Astrocyte of the cerebellum (primary cell): ENCODE data around the gene ANKRD44.

Source experiments
- DNase-seq: peaks from one replicate; pipeline ENCODE4 v3.0.0-alpha.2; 2011; ENCODE audit warnings: low read depth
- H3K4me3 ChIP-seq: 2 replicates; pipeline ENCODE4 v1.5.1; 2011; ENCODE audit warnings: mild to moderate bottlenecking, low read depth, low read length, moderate library complexity
- in situ Hi-C: cut with HindIII; loops from 2 replicates; pipeline ENCODE4 v1.10.0; 2017; ENCODE audit warnings: low sequenced_read_pairs
- TF ChIP-seq, protein P1 (sequence below): IDR thresholded peaks from 2 replicates; pipeline ENCODE4 v1.5.1; 2012; ENCODE audit warnings: low read length, low read depth, moderate library complexity, mild to moderate bottlenecking; ENCODE audit errors: missing control alignments

Gene ANKRD44

DNA sequence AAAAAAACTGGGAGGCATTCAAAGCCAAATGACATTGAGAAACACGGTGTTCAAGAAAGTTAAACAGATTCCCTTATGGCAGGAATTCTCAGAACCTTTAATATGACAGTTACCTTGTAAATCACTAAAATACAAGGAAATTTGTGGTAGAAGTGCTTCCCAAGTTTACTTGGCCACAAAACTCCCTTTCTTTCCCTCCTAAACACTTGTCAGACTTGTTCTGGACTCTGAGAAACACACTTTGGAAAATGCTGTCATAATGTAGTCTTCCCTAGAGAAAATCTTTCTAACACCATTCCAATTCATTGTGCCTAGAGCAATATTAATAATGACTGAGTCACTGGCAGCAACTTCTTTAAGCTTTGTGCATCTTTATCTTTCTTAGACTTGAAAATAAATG lies 140.4 kb downstream of the ANKRD44 start:
- no peak overlapping the region for H3K4me3 ChIP-seq
- in situ Hi-C loops = no loop called here
- TF ChIP-seq, protein P1, sequence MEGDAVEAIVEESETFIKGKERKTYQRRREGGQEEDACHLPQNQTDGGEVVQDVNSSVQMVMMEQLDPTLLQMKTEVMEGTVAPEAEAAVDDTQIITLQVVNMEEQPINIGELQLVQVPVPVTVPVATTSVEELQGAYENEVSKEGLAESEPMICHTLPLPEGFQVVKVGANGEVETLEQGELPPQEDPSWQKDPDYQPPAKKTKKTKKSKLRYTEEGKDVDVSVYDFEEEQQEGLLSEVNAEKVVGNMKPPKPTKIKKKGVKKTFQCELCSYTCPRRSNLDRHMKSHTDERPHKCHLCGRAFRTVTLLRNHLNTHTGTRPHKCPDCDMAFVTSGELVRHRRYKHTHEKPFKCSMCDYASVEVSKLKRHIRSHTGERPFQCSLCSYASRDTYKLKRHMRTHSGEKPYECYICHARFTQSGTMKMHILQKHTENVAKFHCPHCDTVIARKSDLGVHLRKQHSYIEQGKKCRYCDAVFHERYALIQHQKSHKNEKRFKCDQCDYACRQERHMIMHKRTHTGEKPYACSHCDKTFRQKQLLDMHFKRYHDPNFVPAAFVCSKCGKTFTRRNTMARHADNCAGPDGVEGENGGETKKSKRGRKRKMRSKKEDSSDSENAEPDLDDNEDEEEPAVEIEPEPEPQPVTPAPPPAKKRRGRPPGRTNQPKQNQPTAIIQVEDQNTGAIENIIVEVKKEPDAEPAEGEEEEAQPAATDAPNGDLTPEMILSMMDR = no peak
- DNase-seq = no peak

- H3K4me3 ChIP-seq = no peak overlapping the region
- TF ChIP-seq, protein P1 = peak; percentile 49
- in situ Hi-C loops = no loop called here
- DNase-seq = peak; percentile 27
Measured at GRCh38 chr2:197168705-197169104, 141.9 kb downstream of the ANKRD44 start.

DNA sequence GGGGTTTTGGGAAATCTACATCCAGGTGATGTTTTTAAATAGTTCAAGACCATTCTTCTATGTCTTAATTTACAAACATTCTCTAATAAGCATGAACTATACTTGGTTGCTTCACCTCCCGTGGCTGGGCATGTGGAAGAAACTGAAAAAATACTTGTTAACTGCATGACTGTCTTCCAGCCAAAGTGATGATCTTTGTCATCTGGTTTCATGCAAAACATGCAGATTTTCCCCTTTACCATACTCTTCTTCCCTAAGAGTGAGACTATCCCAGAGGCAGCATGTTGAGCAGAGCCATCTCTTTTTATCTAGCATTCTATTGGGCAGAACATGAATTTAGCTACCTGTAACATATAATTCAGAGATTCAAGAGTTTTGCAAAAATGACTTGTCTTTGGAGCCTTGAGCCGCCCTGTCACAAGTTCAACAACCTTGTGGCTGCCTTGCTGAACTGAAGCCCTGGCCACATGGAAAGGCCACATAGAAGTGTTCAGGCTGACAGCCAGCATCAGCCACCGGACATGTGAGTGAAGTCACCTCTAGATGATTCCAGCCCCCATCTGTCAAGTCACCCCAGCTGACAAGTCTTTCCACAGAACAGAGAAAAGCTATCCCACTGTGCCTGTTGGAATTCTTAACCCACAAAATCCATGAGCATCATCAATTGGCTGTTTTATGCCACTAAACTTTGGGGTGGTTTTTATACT lies 142.8 kb downstream of the ANKRD44 start:
- in situ Hi-C loops = no loop called here
- no peak overlapping the region for H3K4me3 ChIP-seq
- no peak for DNase-seq
- TF ChIP-seq, protein P1 = no peak

DNA sequence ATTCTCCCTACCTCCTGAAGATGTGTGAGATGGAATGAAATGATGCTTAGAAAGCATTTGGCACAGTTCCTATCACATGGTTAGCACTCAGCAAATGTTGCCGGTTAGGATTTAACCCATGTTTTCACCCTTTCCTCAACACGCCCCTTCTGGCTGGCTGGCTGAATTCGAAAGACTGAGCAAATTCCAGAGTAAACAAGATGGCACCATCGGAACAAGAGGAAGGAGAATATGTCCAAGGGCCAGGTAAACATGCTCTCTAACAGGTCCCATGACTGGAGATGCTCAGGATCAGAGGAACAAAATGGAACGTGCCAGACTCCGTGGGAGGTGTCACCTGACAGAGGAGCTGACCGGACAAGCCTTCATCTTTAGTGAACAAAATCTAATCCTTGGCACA lies 145.6 kb downstream of the ANKRD44 start:
- in situ Hi-C loops = no loop called here
- H3K4me3 ChIP-seq = no peak overlapping the region
- TF ChIP-seq, protein P1 = no peak
- no peak for DNase-seq

- TF ChIP-seq, protein P1 = no peak
- in situ Hi-C loops = no loop called here
- no peak for DNase-seq
- no peak overlapping the region for H3K4me3 ChIP-seq
Measured at GRCh38 chr2:197164141-197164754, 146.3 kb downstream of the ANKRD44 start.

GRCh38 chr2:197163712-197164140 lies 146.9 kb downstream of the ANKRD44 start:
- TF ChIP-seq, protein P1 = no peak

More at GRCh38 chr2:197163712-197164140, 146.9 kb downstream of the ANKRD44 start:
- in situ Hi-C loops = no loop called here
- no peak for DNase-seq
- H3K4me3 ChIP-seq = no peak overlapping the region
